OCI-LY3 (cell line): ENCODE results near the gene NOP14.

Experiments
- H2AFZ ChIP-seq: fragments of 200-600, 300-600 bp; shearing (Covaris generic); 2 replicates; pipeline ENCODE4 v1.6.0; 2014; ENCODE audit warnings: antibody characterized with exemption, low read depth, low read length
- H3K27ac ChIP-seq: fragments of 200-600, 300-600 bp; sonication (generic); 2 replicates; pipeline ENCODE4 v1.5.1; 2014; ENCODE audit warnings: mild to moderate bottlenecking, low read length, moderate library complexity, mixed read lengths
- H3K27me3 ChIP-seq: fragments of 200-600, 300-600 bp; sonication (generic); 2 replicates; pipeline ENCODE4 v1.6.1; 2014; ENCODE audit warnings: low read depth, low read length, mixed read lengths
- H3K36me3 ChIP-seq: fragments of 200-600, 300-600 bp; sonication (generic); replicated peaks from 2 replicates; pipeline ENCODE3; 2014; ENCODE audit warnings: low read depth, low read length, mixed read lengths
- H3K4me1 ChIP-seq: fragments of 300-600, 200-600 bp; sonication (generic); 2 replicates; pipeline ENCODE4 v1.6.1; 2014; ENCODE audit warnings: low read length, mixed read lengths
- H3K4me2 ChIP-seq: fragments of 200-600, 300-600 bp; sonication (generic); 2 replicates; pipeline ENCODE4 v1.6.1; 2014; ENCODE audit warnings: low read length, mixed read lengths
- H3K4me3 ChIP-seq: fragments of 300-600, 200-600 bp; sonication (generic); 2 replicates; pipeline ENCODE4 v1.5.1; 2014; ENCODE audit warnings: antibody characterized with exemption, mild to moderate bottlenecking, low read length, moderate library complexity
- H3K79me2 ChIP-seq: fragments of 300-600, 200-600 bp; shearing (Covaris generic); 2 replicates; pipeline ENCODE4 v1.6.1; 2014; ENCODE audit warnings: mild to moderate bottlenecking, low read length, mixed read lengths
- H3K9ac ChIP-seq: fragments of 300-600, 200-600 bp; shearing (Covaris generic); 2 replicates; pipeline ENCODE4 v1.6.0; 2014; ENCODE audit warnings: mild to moderate bottlenecking, low read length, moderate library complexity
- H3K9me3 ChIP-seq: fragments of 200-600, 300-600 bp; shearing (Covaris generic); 2 replicates; pipeline ENCODE4 v1.6.1; 2014; ENCODE audit warnings: low read length, mixed read lengths; ENCODE audit not compliant: insufficient read depth
- H4K20me1 ChIP-seq: fragments of 200-600, 300-600 bp; sonication (generic); 2 replicates; pipeline ENCODE4 v1.6.1; 2016; ENCODE audit warnings: low read length, mixed read lengths; ENCODE audit not compliant: insufficient read depth
- EZH2phosphoT487 ChIP-seq: fragments of 200-600 bp; shearing (Covaris generic); IDR thresholded peaks from 2 replicates; pipeline ENCODE4 v1.6.1; 2018; ENCODE audit warnings: antibody characterized with exemption, mixed run types, low read depth
- TF ChIP-seq, protein P1 (sequence below): fragments of 200-600, 300-600 bp; sonication (generic); IDR thresholded peaks from 2 replicates; pipeline ENCODE4 v1.5.1; 2014; ENCODE audit warnings: antibody characterized with exemption, low read length, low read depth

Gene NOP14

DNA sequence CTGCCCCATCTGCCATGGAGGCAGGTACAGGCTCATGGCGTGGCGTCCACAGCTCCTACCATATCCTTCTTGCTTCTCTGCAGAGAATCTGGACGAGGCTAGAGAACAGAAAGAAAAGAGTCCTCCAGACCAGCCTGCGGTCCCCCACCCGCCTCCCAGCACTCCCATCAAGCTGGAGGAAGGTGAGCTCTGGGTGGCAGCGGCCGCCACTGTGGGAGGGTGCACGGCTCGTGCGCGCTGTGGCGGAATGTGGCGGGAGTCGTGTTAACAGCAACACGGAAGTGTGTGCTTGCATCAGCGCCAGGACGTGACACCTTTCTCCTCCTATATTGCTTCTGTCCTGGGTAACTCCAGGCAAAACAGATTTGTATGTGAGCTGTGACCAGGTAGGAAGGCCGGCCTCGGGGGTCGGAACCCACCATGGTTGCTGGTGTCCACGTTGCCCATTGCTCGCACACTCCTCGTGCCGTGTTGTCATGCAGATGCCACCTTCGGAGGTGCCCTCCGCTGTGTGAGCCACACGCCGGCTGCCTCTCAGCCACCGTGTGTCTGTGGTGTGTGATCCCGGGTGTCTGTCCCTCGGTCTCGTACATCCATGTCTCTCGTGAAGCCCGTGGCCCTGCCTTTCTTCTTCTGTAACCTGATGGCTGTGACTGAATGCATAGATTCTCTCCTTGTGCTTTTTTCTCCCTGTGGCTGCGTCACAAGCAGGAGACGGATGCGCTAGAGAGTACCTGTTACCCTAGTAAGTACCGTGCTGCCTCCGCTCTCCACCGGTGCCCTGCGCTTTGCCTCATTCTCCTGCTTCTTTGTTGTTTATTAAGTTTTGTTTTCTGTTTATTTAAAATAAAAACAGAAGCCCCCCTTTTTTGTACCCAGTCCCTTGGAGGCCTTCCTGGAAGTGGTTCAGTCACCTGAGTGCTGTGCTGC lies 37.0 kb downstream of the NOP14 start:
- Histone ChIP-seq H3K27ac (no peak overlapping the region), H2AFZ (no peak overlapping the region), H3K4me3 (no peak overlapping the region), H3K36me3 (peaks cover 24% of the 10 kb centered on the region), H3K9me3 (no peaks in the 10 kb centered on the region), H3K4me1 (peaks cover 2% of the 10 kb centered on the region; the same call in 1 of the 2 replicates), H3K79me2 (no peaks in the 10 kb centered on the region), H3K9ac (no peak overlapping the region), H3K4me2 (no peak overlapping the region), H3K27me3 (no peaks in the 10 kb centered on the region), H4K20me1 (no peaks in the 10 kb centered on the region)
- TF ChIP-seq, protein P1, sequence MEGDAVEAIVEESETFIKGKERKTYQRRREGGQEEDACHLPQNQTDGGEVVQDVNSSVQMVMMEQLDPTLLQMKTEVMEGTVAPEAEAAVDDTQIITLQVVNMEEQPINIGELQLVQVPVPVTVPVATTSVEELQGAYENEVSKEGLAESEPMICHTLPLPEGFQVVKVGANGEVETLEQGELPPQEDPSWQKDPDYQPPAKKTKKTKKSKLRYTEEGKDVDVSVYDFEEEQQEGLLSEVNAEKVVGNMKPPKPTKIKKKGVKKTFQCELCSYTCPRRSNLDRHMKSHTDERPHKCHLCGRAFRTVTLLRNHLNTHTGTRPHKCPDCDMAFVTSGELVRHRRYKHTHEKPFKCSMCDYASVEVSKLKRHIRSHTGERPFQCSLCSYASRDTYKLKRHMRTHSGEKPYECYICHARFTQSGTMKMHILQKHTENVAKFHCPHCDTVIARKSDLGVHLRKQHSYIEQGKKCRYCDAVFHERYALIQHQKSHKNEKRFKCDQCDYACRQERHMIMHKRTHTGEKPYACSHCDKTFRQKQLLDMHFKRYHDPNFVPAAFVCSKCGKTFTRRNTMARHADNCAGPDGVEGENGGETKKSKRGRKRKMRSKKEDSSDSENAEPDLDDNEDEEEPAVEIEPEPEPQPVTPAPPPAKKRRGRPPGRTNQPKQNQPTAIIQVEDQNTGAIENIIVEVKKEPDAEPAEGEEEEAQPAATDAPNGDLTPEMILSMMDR = no peak
- TF ChIP-seq EZH2phosphoT487 = no peak

DNA sequence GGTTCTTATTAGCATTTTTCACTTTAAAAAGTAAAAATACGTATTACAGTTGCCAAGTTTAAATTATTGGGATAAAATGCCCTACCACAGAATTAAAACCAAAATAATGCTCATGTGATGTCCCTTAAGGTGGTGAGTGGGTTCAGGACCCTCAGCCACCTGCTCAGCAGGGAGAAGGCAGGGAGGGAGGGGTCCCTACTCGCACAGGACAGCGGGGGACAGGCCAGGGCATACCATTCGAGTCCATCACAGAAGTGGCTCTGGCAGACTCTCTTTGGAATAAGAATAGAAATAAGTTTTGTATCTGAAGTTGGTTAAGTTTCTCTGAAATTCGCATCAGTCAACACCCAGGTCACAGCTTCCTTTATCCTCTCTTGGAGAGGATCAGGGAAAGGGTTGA lies 37.7 kb downstream of the NOP14 start:
- Histone ChIP-seq H4K20me1 (no peaks in the 10 kb centered on the region), H3K4me3 (no peak overlapping the region), H3K4me2 (no peak overlapping the region), H3K4me1 (no peaks in the 10 kb centered on the region; the same call in 1 of the 2 replicates), H3K9ac (no peak overlapping the region), H3K36me3 (peaks cover 18% of the 10 kb centered on the region), H3K27me3 (no peaks in the 10 kb centered on the region), H2AFZ (no peak overlapping the region), H3K9me3 (no peaks in the 10 kb centered on the region), H3K27ac (no peak overlapping the region), H3K79me2 (no peaks in the 10 kb centered on the region)
- TF ChIP-seq EZH2phosphoT487 = no peak
- TF ChIP-seq, protein P1 = no peak

DNA sequence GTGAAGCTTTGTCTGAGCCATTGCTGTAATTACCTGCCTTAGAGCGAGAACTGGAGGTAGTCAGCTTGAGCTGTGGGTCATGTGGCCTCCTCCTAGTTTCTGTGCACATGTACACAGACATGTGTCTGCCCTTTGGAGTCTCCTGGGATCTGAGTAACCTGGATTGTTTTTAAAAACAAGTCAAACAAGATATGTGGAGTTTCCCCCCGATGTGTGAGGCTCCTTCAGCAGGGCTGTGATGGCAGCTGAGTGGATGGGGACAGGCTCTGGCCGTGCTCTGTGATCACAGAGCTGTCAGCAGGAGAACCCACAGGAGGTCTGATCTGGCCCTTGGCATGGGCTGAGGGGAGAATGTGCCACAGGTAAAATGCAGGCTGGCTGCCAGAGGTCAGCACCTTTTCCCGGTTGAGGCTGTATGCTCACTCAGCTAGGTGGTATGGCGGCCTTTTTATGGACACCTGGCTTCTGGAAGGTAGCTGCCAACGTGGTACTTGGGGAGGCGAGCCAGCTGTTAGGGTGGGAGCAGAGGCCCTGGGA lies 38.4 kb downstream of the NOP14 start:
- H3K9ac ChIP-seq = no peak overlapping the region
- no peak overlapping the region for H2AFZ ChIP-seq
- H3K4me2 ChIP-seq = no peak overlapping the region
- no peaks in the 10 kb centered on the region for H3K9me3 ChIP-seq
- no peak overlapping the region for H3K27ac ChIP-seq
- peaks cover 13% of the 10 kb centered on the region for H3K36me3 ChIP-seq
- H4K20me1 ChIP-seq = no peaks in the 10 kb centered on the region
- no peaks in the 10 kb centered on the region for H3K79me2 ChIP-seq
- H3K4me3 ChIP-seq = no peak overlapping the region
- H3K27me3 ChIP-seq = no peaks in the 10 kb centered on the region
- H3K4me1 ChIP-seq = no peaks in the 10 kb centered on the region; the same call in 1 of the 2 replicates
- no peak for TF ChIP-seq EZH2phosphoT487
- TF ChIP-seq, protein P1 = no peak

DNA sequence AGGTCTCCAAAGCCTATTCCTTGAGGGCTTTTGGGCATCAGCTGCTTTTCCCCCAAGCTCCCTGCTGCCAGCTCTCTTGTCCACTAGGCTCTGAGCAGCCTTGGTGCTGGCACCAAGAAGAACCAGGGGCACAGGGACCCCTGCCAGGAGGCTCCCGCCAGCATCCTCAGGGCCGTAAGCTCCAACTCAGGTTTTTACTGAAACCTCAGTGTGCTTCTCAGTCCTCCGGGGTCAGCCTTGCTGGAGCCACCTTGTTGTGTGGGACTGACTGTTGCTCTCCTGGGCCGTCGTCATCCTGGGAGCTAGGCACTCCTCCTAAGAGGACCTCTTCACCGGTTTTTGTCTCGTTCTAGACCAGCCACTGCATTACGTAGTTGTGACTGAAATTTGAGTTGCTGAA lies 38.9 kb downstream of the NOP14 start:
- no peak overlapping the region for H3K4me3 ChIP-seq
- H3K4me1 ChIP-seq = no peaks in the 10 kb centered on the region; the same call in 1 of the 2 replicates
- H3K4me2 ChIP-seq = no peak overlapping the region
- H3K36me3 ChIP-seq = peaks cover 7% of the 10 kb centered on the region
- H3K27ac ChIP-seq = no peak overlapping the region
- H3K9me3 ChIP-seq = no peaks in the 10 kb centered on the region
- H3K9ac ChIP-seq = no peak overlapping the region
- no peak overlapping the region for H2AFZ ChIP-seq
- H3K27me3 ChIP-seq = no peaks in the 10 kb centered on the region
- no peaks in the 10 kb centered on the region for H4K20me1 ChIP-seq
- no peaks in the 10 kb centered on the region for H3K79me2 ChIP-seq
- TF ChIP-seq, protein P1 = no peak
- TF ChIP-seq EZH2phosphoT487 = no peak
